GM12878 (cell line): ENCODE results near the gene INSRR. TPM values are rescaled to one million over a fixed set of nuclear protein-coding genes. Genes with fewer than 3 reads are reported as not detected.

Experiments
- ATAC-seq: fragments of 200-7000 bp; cut with Tn5 transposase; 3 replicates; pipeline ENCODE4 v1.9.1; 2020; ENCODE audit warnings: mild to moderate bottlenecking, moderate library complexity
- BruUV-seq: library from RNA; stranded (reverse); fragments of 400-500 nt; replicated peaks from 2 replicates; lab custom pipeline; 2021; lab: Mats Ljungman, UMichigan
- CTCF ChIA-PET: fragments of 300-600 bp; sonication (Branson Sonifier 250); formaldehyde crosslinking; extraction: SDS; loops from one replicate; lab custom pipeline; 2021; ENCODE audit warnings: inconsistent platforms; lab: Yijun Ruan, JAX
- POLR2A ChIA-PET: fragments of 350-600 bp; formaldehyde crosslinking; extraction: SDS; loops from one replicate; lab custom pipeline; 2021; ENCODE audit warnings: inconsistent platforms; lab: Charles Lee
- RAD21 ChIA-PET: fragments of 300-600 bp; sonication (Branson Sonifier 250); formaldehyde crosslinking; loops from one replicate; lab custom pipeline; 2023; ENCODE audit warnings: antibody characterized with exemption; ENCODE audit not compliant: unreplicated experiment; lab: Charles Lee
- SMC1A ChIA-PET: fragments of 300-600 bp; sonication (Branson Sonifier 250); formaldehyde crosslinking; loops from one replicate; lab custom pipeline; 2023; ENCODE audit not compliant: unreplicated experiment, uncharacterized antibody; lab: Charles Lee
- DNase-seq: peaks from one replicate; pipeline ENCODE4 v3.0.0-alpha.2; 2011; ENCODE audit warnings: low read depth, low spot score
- FAIRE-seq: peaks from 3 replicates; lab custom pipeline; 2011; peaks lifted over from hg19 to GRCh38; lab: Jason Lieb, UNC
- H2AFZ ChIP-seq: 2 replicates; pipeline ENCODE4 v1.6.0; 2011; ENCODE audit warnings: low read depth, low read length, control low read depth; ENCODE audit not compliant: control insufficient read depth
- H3K27ac ChIP-seq: 2 replicates; pipeline ENCODE4 v1.5.1; 2011; ENCODE audit warnings: control low read depth; ENCODE audit not compliant: control insufficient read depth, insufficient read depth
- H3K27me3 ChIP-seq, 2 experiments: replicated peaks in 1 of 2; 2 replicates each; pipeline versions ENCODE4 v1.6.0 to v1.6.1; 2011; ENCODE audit warnings: low read length in 1 of 2; ENCODE audit not compliant: control insufficient read depth in 2 of 2, insufficient read depth in 2 of 2
- H3K36me3 ChIP-seq, 2 experiments: 2 replicates each; pipeline ENCODE4 v1.5.1; 2011; ENCODE audit warnings: low read length in 1 of 2; ENCODE audit not compliant: control insufficient read depth in 2 of 2, insufficient read depth in 2 of 2
- H3K4me1 ChIP-seq: 2 replicates; pipeline ENCODE4 v1.6.1; 2011; ENCODE audit warnings: mild to moderate bottlenecking, low read length, moderate library complexity, mixed read lengths; ENCODE audit not compliant: control insufficient read depth, insufficient read depth
- H3K4me2 ChIP-seq: 2 replicates; pipeline ENCODE4 v1.6.0; 2011; ENCODE audit warnings: control low read depth; ENCODE audit not compliant: control insufficient read depth, insufficient read depth
- H3K4me3 ChIP-seq: fragments of 200-600 bp; sonication (generic); 2 replicates; pipeline ENCODE4 v1.5.1; 2016
- H3K79me2 ChIP-seq: 2 replicates; pipeline ENCODE4 v1.6.0; 2011; ENCODE audit warnings: low read length; ENCODE audit not compliant: control insufficient read depth, insufficient read depth
- H3K9ac ChIP-seq: 2 replicates; pipeline ENCODE4 v1.8.0; 2011; ENCODE audit warnings: low read length, control low read depth, mixed read lengths; ENCODE audit not compliant: control insufficient read depth, insufficient read depth
- H3K9me3 ChIP-seq: replicated peaks from 3 replicates; pipeline ENCODE4 v1.5.1; 2011; ENCODE audit warnings: mild to moderate bottlenecking, low read length; ENCODE audit not compliant: control insufficient read depth, insufficient read depth
- H4K20me1 ChIP-seq: 2 replicates; pipeline ENCODE4 v1.6.0; 2011; ENCODE audit not compliant: control insufficient read depth, insufficient read depth
- CHD2 ChIP-seq: IDR thresholded peaks from 2 replicates; pipeline ENCODE4 v1.6.1; 2011; ENCODE audit warnings: low read depth, low read length, improper control_type of control experiment, borderline replicate concordance
- POU2F2 ChIP-seq: IDR thresholded peaks from 3 replicates; pipeline ENCODE4 v1.6.1; 2011; ENCODE audit warnings: low read depth, mild to moderate bottlenecking, low read length, borderline replicate concordance
- SIX5 ChIP-seq: IDR thresholded peaks from 2 replicates; pipeline ENCODE4 v1.6.1; 2011; ENCODE audit warnings: mild to moderate bottlenecking, low read depth, low read length, moderate library complexity; ENCODE audit not compliant: severe bottlenecking
- ZNF687 ChIP-seq: fragments of 450-650 bp; IDR thresholded peaks from 2 replicates; pipeline ENCODE4 v1.6.1; 2017; ENCODE audit warnings: mild to moderate bottlenecking, moderate library complexity
- WGBS: methylation state at CpG from one replicate; pipeline ENCODE4 v1.1.6; 2016; ENCODE audit warnings: low lambda C conversion rate; ENCODE audit not compliant: insufficient replicate concordance, insufficient coverage; ENCODE audit errors: missing lambda C conversion rate; 5-methylcytosine and 5-hydroxymethylcytosine counted together
- in situ Hi-C: fragments of 300-500 bp; cut with MboI; formaldehyde crosslinking; loops from 9 replicates; pipeline ENCODE4 v1.14.3; 2018; ENCODE audit warnings: mixed read lengths
- intact Hi-C: fragments of 100-400 bp; cut with micrococcal nuclease; formaldehyde crosslinking; loops from one replicate; pipeline ENCODE4 v1.14.2; 2022; ENCODE audit not compliant: unreplicated experiment
- polyA plus RNA-seq, 11 experiments: library from polyadenylated mRNA; depleted of rRNA in 4 of 11; unstranded in 6 of 11; stranded (reverse) in 5 of 11; fragments of >200 nt; fragmentation: Nextera tagmentation in 4 of 11; fragmentation: Illumina TruSeq in 1 of 11; extraction: Ambion mirVana in 4 of 11; extraction: Trizol in 1 of 11; gene quantifications; 1 replicate in 1 of 11; 2 replicates in 10 of 11; pipeline versions ENCODE4 v1.2.1 to v1.2.3, GENCODE V29; 2011 to 2016; ENCODE audit warnings: inconsistent platforms in 2 of 11, missing spikeins in 2 of 11, low read depth in 1 of 11
- total RNA-seq, 4 experiments: library from RNA; depleted of rRNA in 3 of 4; stranded (reverse); fragments of >200 nt in 3 of 4; fragmentation: Illumina TruSeq in 1 of 4; extraction: Trizol in 1 of 4; gene quantifications; 2 replicates each; pipeline versions ENCODE4 v1.2.1 to v1.2.3, GENCODE V29; 2013 to 2021

The INSRR gene
- total and polyA plus RNA-seq, 10 of the 15 experiments (the other 5 are each of a cell fraction or from before 2014, with no cell fraction given), result 0.01 TPM; not detected in 9

GRCh38 chr1:156834322-156834721, 24.6 kb downstream of the INSRR start:
- Histone ChIP-seq H3K27me3 (no peaks in the 10 kb centered on the region), H3K4me1 (peaks cover 24% of the 10 kb centered on the region), H2AFZ (no peak overlapping the region), H4K20me1 (0 out of 2 replicates have a peak, but pooled peaks cover 2% of the 10 kb centered on the region), H3K9me3 (no peaks in the 10 kb centered on the region), H3K27ac (no peak overlapping the region), H3K4me2 (no peak overlapping the region), H3K36me3 (no peaks in the 10 kb centered on the region), H3K79me2 (no peaks in the 10 kb centered on the region), H3K9ac (no peak overlapping the region), H3K4me3 (no peak overlapping the region)
- DNase-seq, result no peak
- no peak for TF ChIP-seq SIX5
- 46% methylated on average over 3 of the region's 3 CpGs for WGBS
- no peak for FAIRE-seq
- intact Hi-C loops (no loop called here), in situ Hi-C loops (no loop called here)
- ChIA-PET SMC1A (interaction anchor here (0.9 to 2.4 kb wide), 6 partner anchors 13 to 109 kb away, joined by 3 to 8 read pairs (median 6); no protein-coding TSS in a partner anchor), RAD21 (no interaction called here), POLR2A (no interaction called here), CTCF (interaction anchor here (1.0 to 3.8 kb wide), 8 partner anchors 12 to 145 kb away, joined by 3 to 26 read pairs (median 5); partner anchors contain the start of gene NTRK1)
- no TSS peak for BruUV-seq
- ATAC-seq, result no peak

GRCh38 chr1:156833603-156834002, 25.3 kb downstream of the INSRR start:
- in situ Hi-C loops (no loop called here), intact Hi-C loops (no loop called here)
- no peak for DNase-seq
- 34% methylated on average over 2 of the region's 2 CpGs for WGBS
- H3K4me1 ChIP-seq, result peaks cover 24% of the 10 kb centered on the region
- H3K9ac ChIP-seq, result no peak overlapping the region
- H3K27ac ChIP-seq, result no peak overlapping the region
- no peaks in the 10 kb centered on the region for H3K79me2 ChIP-seq
- ChIA-PET CTCF (interaction anchor here (1.0 to 3.8 kb wide), 8 partner anchors 12 to 144 kb away, joined by 3 to 26 read pairs (median 5); partner anchors contain the start of gene NTRK1), SMC1A (interaction anchor here (0.9 to 2.4 kb wide), 6 partner anchors 12 to 108 kb away, joined by 3 to 8 read pairs (median 6); no protein-coding TSS in a partner anchor), RAD21 (interaction anchor here (0.8 kb wide), 1 partner anchor 144 kb away, joined by 3 read pairs; no protein-coding TSS in a partner anchor), POLR2A (interaction anchor here (0.5 to 1.9 kb wide), 3 partner anchors 12 to 105 kb away, joined by 3 to 4 read pairs (median 4); no protein-coding TSS in a partner anchor)
- no peaks in the 10 kb centered on the region for H3K36me3 ChIP-seq
- H2AFZ ChIP-seq, result no peak overlapping the region
- ATAC-seq, result peak; percentile 37
- FAIRE-seq, result no peak
- peak; percentile 54; the same call in 1 of the 2 replicates for TF ChIP-seq ZNF687
- no peak for TF ChIP-seq CHD2
- TF ChIP-seq POU2F2, result no peak
- no peaks in the 10 kb centered on the region for H4K20me1 ChIP-seq
- BruUV-seq, result no TSS peak
- H3K4me3 ChIP-seq, result no peak overlapping the region
- H3K27me3 ChIP-seq, result no peaks in the 10 kb centered on the region
- no peak overlapping the region for H3K4me2 ChIP-seq
- no peaks in the 10 kb centered on the region for H3K9me3 ChIP-seq
